K562 (cell line): ENCODE data around the gene COG4. TPM values are rescaled to one million over a fixed set of nuclear protein-coding genes. Genes with fewer than 3 reads are reported as not detected.

Experiments
- IFI16 ChIP-seq: fragments of 250-450 bp; sonication (Bioruptor Pico); IDR thresholded peaks from 2 replicates; pipeline ENCODE4 v2.1.2; 2022; ENCODE audit warnings: mild to moderate bottlenecking, inconsistent platforms
- MECOM ChIP-seq: fragments of 250-450 bp; sonication (Bioruptor Pico); IDR thresholded peaks from 2 replicates; pipeline ENCODE4 v1.8.0; 2022; ENCODE audit warnings: inconsistent platforms
- PHB ChIP-seq: fragments of 250-450 bp; sonication (Bioruptor Pico); IDR thresholded peaks from 2 replicates; pipeline ENCODE4 v1.5.0; 2021
- SAFB2 ChIP-seq: fragments of 200-400 bp; formaldehyde crosslinking; IDR thresholded peaks from 2 replicates; pipeline ENCODE4 v1.6.1; 2018; ENCODE audit warnings: borderline replicate concordance, low read length, low read depth, moderate library complexity; ENCODE audit not compliant: severe bottlenecking
- SRF ChIP-seq, 2 experiments: fragments of 250-450, 450-650 bp in 1 of 2; sonication (Bioruptor Pico) in 1 of 2; sonication (generic) in 1 of 2; formaldehyde crosslinking; IDR thresholded peaks; 2 replicates each; pipeline versions ENCODE4 v1.5.0 to v1.5.1; 2020 to 2022; ENCODE audit warnings: mild to moderate bottlenecking in 1 of 2, missing genetic modification reagents in 1 of 2
- ZNF324 ChIP-seq: fragments of 250-450 bp; sonication (Bioruptor Pico); IDR thresholded peaks from 2 replicates; pipeline ENCODE4 v1.4.0; 2020; ENCODE audit warnings: mild to moderate bottlenecking
- polyA plus RNA-seq, 8 experiments: library from polyadenylated mRNA; depleted of rRNA in 4 of 8; stranded (reverse) in 5 of 8; unstranded in 3 of 8; fragments of >200 nt; fragmentation: Nextera tagmentation in 2 of 8; fragmentation: Illumina TruSeq in 1 of 8; extraction: Ambion mirVana in 2 of 8; extraction: Trizol in 1 of 8; gene quantifications; 2 replicates each; pipeline versions ENCODE4 v1.2.1 to v1.2.3, GENCODE V29; 2011 to 2014; ENCODE audit warnings: inconsistent platforms in 1 of 8, missing spikeins in 1 of 8
- total RNA-seq, 7 experiments: library from RNA; depleted of rRNA in 6 of 7; stranded (reverse); fragments of >200 nt in 6 of 7; fragmentation: Illumina TruSeq in 2 of 7; extraction: Trizol in 2 of 7; gene quantifications; 2 replicates each; pipeline versions ENCODE4 v1.2.1 to v1.2.3, GENCODE V29; 2011 to 2021; ENCODE audit warnings: low replicate concordance in 1 of 7
- TF ChIP-seq, protein P1 (sequence below): sonication (generic); formaldehyde crosslinking; IDR thresholded peaks from 2 replicates; pipeline ENCODE4 v1.4.0; 2020; ENCODE audit warnings: mild to moderate bottlenecking, missing genetic modification reagents
- TF ChIP-seq, protein P2 (sequence below): sonication (generic); formaldehyde crosslinking; IDR thresholded peaks from 2 replicates; pipeline ENCODE4 v1.8.1; 2022; ENCODE audit warnings: missing genetic modification reagents
- TF ChIP-seq, protein P3 (sequence below): fragments of 250-450 bp; sonication (Bioruptor Pico); IDR thresholded peaks from 2 replicates; pipeline ENCODE4 v1.9.0; 2021; ENCODE audit warnings: mild to moderate bottlenecking, inconsistent platforms
- TF ChIP-seq, protein P4 (sequence below): sonication (generic); formaldehyde crosslinking; IDR thresholded peaks from 2 replicates; pipeline ENCODE4 v1.8.1; 2023; ENCODE audit warnings: mild to moderate bottlenecking, missing genetic modification reagents, moderate library complexity
- TF ChIP-seq, protein P5 (sequence below), 2 experiments: fragments of 450-650 bp; conservative IDR thresholded peaks; 2 replicates each; pipeline ENCODE4 v1.6.1; 2017; ENCODE audit warnings: mild to moderate bottlenecking in 2 of 2, moderate library complexity in 2 of 2
- TF ChIP-seq, protein P6 (sequence below): conservative IDR thresholded peaks from 2 replicates; pipeline ENCODE4 v1.6.1; 2011; ENCODE audit warnings: low read depth, mild to moderate bottlenecking, low read length; ENCODE audit not compliant: control insufficient read depth

The COG4 gene
- total and polyA plus RNA-seq, 9 of the 15 experiments (the other 6 are each of a cell fraction or from before 2014, with no cell fraction given), result 13.7 to 73.9 (median 44.2) TPM

DNA sequence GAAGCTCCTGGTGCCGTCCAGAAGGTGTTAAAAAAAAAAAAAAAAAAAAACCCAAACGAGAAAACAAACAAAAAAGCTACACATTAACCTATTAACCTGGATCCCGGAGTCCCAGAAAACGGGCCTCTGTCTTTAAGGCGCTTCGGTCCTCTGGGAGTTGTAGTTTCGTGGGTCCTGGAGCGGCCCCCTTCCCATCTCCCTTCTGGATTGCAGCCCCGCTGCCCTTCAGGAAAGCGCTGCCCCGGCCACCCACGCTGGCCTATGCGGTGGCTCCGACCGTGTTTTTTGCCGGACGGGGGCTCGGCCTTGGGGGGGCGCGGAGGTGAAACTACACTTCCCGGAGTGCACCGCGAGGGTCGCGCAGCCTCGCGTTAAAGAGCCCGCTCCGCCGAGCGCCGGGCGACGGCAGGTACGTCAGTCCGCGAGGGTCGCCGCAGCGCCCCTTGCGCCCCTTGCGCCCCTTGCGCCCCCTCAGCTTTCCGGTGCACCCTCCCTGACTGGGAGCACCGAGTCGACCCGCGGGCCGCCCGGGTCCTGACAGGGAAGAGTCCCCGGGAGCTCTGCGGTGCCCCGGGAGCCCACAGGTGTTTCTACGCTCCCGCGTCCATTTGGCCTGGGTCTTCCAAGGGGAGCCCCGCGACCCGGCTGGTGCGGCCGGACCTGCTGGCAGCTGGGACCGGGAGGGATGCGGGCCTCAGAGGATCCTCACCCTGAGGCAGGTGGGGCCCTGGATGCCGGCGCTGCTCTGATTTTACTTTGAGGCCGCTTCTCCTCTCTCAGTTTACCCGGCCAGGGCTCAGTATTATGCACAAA, 68.9 kb downstream of the COG4 start, which contains the start of gene FCSK (continued):
- TF ChIP-seq, protein P1, sequence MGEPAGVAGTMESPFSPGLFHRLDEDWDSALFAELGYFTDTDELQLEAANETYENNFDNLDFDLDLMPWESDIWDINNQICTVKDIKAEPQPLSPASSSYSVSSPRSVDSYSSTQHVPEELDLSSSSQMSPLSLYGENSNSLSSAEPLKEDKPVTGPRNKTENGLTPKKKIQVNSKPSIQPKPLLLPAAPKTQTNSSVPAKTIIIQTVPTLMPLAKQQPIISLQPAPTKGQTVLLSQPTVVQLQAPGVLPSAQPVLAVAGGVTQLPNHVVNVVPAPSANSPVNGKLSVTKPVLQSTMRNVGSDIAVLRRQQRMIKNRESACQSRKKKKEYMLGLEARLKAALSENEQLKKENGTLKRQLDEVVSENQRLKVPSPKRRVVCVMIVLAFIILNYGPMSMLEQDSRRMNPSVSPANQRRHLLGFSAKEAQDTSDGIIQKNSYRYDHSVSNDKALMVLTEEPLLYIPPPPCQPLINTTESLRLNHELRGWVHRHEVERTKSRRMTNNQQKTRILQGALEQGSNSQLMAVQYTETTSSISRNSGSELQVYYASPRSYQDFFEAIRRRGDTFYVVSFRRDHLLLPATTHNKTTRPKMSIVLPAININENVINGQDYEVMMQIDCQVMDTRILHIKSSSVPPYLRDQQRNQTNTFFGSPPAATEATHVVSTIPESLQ, result no peak
- no peak for TF ChIP-seq IFI16
- TF ChIP-seq, protein P2, sequence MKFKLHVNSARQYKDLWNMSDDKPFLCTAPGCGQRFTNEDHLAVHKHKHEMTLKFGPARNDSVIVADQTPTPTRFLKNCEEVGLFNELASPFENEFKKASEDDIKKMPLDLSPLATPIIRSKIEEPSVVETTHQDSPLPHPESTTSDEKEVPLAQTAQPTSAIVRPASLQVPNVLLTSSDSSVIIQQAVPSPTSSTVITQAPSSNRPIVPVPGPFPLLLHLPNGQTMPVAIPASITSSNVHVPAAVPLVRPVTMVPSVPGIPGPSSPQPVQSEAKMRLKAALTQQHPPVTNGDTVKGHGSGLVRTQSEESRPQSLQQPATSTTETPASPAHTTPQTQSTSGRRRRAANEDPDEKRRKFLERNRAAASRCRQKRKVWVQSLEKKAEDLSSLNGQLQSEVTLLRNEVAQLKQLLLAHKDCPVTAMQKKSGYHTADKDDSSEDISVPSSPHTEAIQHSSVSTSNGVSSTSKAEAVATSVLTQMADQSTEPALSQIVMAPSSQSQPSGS (CRISPR knock-in tag), result no peak
- TF ChIP-seq SAFB2, result no peak
- TF ChIP-seq, protein P3, sequence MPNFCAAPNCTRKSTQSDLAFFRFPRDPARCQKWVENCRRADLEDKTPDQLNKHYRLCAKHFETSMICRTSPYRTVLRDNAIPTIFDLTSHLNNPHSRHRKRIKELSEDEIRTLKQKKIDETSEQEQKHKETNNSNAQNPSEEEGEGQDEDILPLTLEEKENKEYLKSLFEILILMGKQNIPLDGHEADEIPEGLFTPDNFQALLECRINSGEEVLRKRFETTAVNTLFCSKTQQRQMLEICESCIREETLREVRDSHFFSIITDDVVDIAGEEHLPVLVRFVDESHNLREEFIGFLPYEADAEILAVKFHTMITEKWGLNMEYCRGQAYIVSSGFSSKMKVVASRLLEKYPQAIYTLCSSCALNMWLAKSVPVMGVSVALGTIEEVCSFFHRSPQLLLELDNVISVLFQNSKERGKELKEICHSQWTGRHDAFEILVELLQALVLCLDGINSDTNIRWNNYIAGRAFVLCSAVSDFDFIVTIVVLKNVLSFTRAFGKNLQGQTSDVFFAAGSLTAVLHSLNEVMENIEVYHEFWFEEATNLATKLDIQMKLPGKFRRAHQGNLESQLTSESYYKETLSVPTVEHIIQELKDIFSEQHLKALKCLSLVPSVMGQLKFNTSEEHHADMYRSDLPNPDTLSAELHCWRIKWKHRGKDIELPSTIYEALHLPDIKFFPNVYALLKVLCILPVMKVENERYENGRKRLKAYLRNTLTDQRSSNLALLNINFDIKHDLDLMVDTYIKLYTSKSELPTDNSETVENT (CRISPR knock-in tag), result peak; percentile 61; the same call in 1 of the 2 replicates
- no peak for TF ChIP-seq ZNF324 (CRISPR knock-in tag)
- TF ChIP-seq, protein P4, sequence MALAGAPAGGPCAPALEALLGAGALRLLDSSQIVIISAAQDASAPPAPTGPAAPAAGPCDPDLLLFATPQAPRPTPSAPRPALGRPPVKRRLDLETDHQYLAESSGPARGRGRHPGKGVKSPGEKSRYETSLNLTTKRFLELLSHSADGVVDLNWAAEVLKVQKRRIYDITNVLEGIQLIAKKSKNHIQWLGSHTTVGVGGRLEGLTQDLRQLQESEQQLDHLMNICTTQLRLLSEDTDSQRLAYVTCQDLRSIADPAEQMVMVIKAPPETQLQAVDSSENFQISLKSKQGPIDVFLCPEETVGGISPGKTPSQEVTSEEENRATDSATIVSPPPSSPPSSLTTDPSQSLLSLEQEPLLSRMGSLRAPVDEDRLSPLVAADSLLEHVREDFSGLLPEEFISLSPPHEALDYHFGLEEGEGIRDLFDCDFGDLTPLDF (CRISPR knock-in tag), result no peak
- no peak for TF ChIP-seq PHB (CRISPR knock-in tag)
- peak in 1 of 2 experiments; percentile 52; a peak in 1 of 4 replicates for TF ChIP-seq SRF (CRISPR knock-in tag; IDR thresholded peaks at IDR 0.05)
- TF ChIP-seq, protein P5, sequence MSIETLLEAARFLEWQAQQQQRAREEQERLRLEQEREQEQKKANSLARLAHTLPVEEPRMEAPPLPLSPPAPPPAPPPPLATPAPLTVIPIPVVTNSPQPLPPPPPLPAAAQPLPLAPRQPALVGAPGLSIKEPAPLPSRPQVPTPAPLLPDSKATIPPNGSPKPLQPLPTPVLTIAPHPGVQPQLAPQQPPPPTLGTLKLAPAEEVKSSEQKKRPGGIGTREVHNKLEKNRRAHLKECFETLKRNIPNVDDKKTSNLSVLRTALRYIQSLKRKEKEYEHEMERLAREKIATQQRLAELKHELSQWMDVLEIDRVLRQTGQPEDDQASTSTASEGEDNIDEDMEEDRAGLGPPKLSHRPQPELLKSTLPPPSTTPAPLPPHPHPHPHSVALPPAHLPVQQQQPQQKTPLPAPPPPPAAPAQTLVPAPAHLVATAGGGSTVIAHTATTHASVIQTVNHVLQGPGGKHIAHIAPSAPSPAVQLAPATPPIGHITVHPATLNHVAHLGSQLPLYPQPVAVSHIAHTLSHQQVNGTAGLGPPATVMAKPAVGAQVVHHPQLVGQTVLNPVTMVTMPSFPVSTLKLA (conservative IDR thresholded peaks at IDR 0.05), result peak; percentile 68 to 75
- TF ChIP-seq MECOM (CRISPR knock-in tag), result no peak
- TF ChIP-seq, protein P6, sequence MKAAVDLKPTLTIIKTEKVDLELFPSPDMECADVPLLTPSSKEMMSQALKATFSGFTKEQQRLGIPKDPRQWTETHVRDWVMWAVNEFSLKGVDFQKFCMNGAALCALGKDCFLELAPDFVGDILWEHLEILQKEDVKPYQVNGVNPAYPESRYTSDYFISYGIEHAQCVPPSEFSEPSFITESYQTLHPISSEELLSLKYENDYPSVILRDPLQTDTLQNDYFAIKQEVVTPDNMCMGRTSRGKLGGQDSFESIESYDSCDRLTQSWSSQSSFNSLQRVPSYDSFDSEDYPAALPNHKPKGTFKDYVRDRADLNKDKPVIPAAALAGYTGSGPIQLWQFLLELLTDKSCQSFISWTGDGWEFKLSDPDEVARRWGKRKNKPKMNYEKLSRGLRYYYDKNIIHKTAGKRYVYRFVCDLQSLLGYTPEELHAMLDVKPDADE, result peak; percentile 89
